K562 (cell line): ENCODE measurements around the gene HOXB3. TPM values are rescaled to one million over a fixed set of nuclear protein-coding genes. Genes with fewer than 3 reads are reported as not detected.

Experiments used
- C11orf30 ChIP-seq: fragments of 450-650 bp; IDR thresholded peaks from 2 replicates; pipeline ENCODE4 v1.6.1; 2016; ENCODE audit warnings: low read depth, mild to moderate bottlenecking
- CCNT2 ChIP-seq: IDR thresholded peaks from 2 replicates; pipeline ENCODE4 v1.6.1; 2011; ENCODE audit warnings: borderline replicate concordance, low read depth, mild to moderate bottlenecking, moderate library complexity, mixed read lengths, low read length; ENCODE audit not compliant: insufficient read length; ENCODE audit errors: extremely low read depth
- NFATC3 ChIP-seq: fragments of 450-650 bp; IDR thresholded peaks from 2 replicates; pipeline ENCODE4 v1.6.1; 2017; ENCODE audit warnings: mild to moderate bottlenecking
- PCBP1 ChIP-seq: fragments of 200-400 bp; formaldehyde crosslinking; IDR thresholded peaks from 2 replicates; pipeline ENCODE4 v1.6.1; 2018; ENCODE audit warnings: mild to moderate bottlenecking, low read depth, low read length; ENCODE audit not compliant: poor library complexity, severe bottlenecking
- PHB ChIP-seq: fragments of 250-450 bp; sonication (Bioruptor Pico); IDR thresholded peaks from 2 replicates; pipeline ENCODE4 v1.5.0; 2021
- SMARCE1 ChIP-seq: fragments of 450-650 bp; IDR thresholded peaks from 2 replicates; pipeline ENCODE4 v1.7.1; 2016; ENCODE audit warnings: mild to moderate bottlenecking
- TCF7L2 ChIP-seq: fragments of 150-350 bp; IDR thresholded peaks from 2 replicates; pipeline ENCODE4 v1.6.1; 2016; ENCODE audit warnings: low read depth, mild to moderate bottlenecking, low read length, moderate library complexity
- ZBTB17 ChIP-seq: fragments of 450-650 bp; formaldehyde crosslinking; IDR thresholded peaks from 2 replicates; pipeline ENCODE4 v1.4.0; 2020; ENCODE audit warnings: mild to moderate bottlenecking
- ZNF444 ChIP-seq: fragments of 250-450 bp; sonication (Bioruptor Pico); IDR thresholded peaks from 2 replicates; pipeline ENCODE4 v1.4.0; 2020; ENCODE audit warnings: mild to moderate bottlenecking, moderate library complexity
- polyA plus RNA-seq, 8 experiments: library from polyadenylated mRNA; depleted of rRNA in 4 of 8; stranded (reverse) in 5 of 8; unstranded in 3 of 8; fragments of >200 nt; fragmentation: Nextera tagmentation in 2 of 8; fragmentation: Illumina TruSeq in 1 of 8; extraction: Ambion mirVana in 2 of 8; extraction: Trizol in 1 of 8; gene quantifications; 2 replicates each; pipeline versions ENCODE4 v1.2.1 to v1.2.3, GENCODE V29; 2011 to 2014; ENCODE audit warnings: inconsistent platforms in 1 of 8, missing spikeins in 1 of 8
- total RNA-seq, 7 experiments: library from RNA; depleted of rRNA in 6 of 7; stranded (reverse); fragments of >200 nt in 6 of 7; fragmentation: Illumina TruSeq in 2 of 7; extraction: Trizol in 2 of 7; gene quantifications; 2 replicates each; pipeline versions ENCODE4 v1.2.1 to v1.2.3, GENCODE V29; 2011 to 2021; ENCODE audit warnings: low replicate concordance in 1 of 7
- TF ChIP-seq, protein P1 (sequence below): fragments of 250-450 bp; sonication (Bioruptor Pico); IDR thresholded peaks from 2 replicates; pipeline ENCODE4 v1.5.0; 2020; ENCODE audit warnings: mild to moderate bottlenecking
- TF ChIP-seq, protein P2 (sequence below), 2 experiments: fragments of 450-650 bp; IDR thresholded peaks; 2 replicates each; pipeline ENCODE4 v1.6.1; 2016; ENCODE audit warnings: mild to moderate bottlenecking in 2 of 2, borderline replicate concordance in 1 of 2, low read depth in 1 of 2, moderate library complexity in 1 of 2
- TF ChIP-seq, protein P3 (sequence below), 2 experiments: IDR thresholded peaks; 2 replicates each; pipeline ENCODE4 v1.6.1; 2012; ENCODE audit warnings: improper control_type of control experiment in 2 of 2, low read depth in 2 of 2, low read length in 2 of 2, borderline replicate concordance in 1 of 2

The HOXB3 gene
- total and polyA plus RNA-seq, 9 of the 15 experiments (the other 6 are each of a cell fraction or from before 2014, with no cell fraction given) = 2.4 to 41.3 (median 20.2) TPM

DNA sequence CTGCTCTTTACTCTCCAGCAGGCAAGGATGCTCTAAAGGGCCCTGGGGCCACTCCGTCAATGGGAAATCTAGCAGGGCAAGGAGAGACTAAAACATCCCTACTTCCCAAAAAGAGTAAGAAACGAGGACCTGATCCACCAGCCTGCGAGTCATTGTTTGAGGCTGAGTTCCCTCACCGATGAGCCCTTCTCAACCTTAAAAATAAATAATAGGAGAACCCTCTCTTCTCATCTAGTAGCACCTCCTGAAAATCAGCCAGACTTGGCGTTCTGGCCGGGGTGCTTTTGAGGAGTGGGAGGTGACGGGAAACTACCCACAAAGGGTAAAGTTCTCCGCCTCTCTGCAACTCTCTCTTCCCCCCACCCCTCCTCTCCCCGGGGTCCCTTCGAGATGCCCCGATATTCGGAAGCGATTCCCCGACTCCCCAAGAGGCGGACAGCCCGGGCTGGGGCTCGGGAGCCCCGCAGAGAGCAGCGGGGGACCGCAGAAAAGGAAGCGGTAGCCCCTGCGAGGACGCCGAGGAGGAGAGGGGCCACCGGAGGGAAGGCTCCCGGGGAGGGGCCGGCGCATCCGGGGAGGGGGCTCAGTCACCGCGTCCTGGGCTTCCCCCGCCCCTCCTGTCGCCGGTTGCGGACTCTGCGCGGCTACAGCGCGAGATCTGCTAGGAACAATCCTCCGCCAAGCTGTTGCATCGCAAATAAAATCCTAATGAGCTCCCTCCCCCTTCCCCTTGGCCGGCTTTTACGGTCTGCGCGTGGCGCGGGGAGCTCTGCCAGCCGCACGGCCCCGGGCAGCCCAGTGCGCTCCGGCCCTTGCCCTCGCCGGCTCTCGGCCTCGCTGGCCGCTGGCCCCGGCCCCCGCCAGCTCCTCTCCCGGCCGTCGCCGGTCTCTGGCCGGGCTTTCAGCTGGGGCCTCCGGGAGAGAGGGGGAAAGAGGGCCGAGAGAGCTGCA, 34.8 kb upstream of the HOXB3 start (continued):
- TF ChIP-seq, protein P1, sequence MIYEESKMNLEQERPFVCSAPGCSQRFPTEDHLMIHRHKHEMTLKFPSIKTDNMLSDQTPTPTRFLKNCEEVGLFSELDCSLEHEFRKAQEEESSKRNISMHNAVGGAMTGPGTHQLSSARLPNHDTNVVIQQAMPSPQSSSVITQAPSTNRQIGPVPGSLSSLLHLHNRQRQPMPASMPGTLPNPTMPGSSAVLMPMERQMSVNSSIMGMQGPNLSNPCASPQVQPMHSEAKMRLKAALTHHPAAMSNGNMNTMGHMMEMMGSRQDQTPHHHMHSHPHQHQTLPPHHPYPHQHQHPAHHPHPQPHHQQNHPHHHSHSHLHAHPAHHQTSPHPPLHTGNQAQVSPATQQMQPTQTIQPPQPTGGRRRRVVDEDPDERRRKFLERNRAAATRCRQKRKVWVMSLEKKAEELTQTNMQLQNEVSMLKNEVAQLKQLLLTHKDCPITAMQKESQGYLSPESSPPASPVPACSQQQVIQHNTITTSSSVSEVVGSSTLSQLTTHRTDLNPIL (CRISPR knock-in tag) = no peak
- no peak for TF ChIP-seq ZNF444 (CRISPR knock-in tag)
- peak; percentile 55 for TF ChIP-seq CCNT2
- TF ChIP-seq, protein P2, sequence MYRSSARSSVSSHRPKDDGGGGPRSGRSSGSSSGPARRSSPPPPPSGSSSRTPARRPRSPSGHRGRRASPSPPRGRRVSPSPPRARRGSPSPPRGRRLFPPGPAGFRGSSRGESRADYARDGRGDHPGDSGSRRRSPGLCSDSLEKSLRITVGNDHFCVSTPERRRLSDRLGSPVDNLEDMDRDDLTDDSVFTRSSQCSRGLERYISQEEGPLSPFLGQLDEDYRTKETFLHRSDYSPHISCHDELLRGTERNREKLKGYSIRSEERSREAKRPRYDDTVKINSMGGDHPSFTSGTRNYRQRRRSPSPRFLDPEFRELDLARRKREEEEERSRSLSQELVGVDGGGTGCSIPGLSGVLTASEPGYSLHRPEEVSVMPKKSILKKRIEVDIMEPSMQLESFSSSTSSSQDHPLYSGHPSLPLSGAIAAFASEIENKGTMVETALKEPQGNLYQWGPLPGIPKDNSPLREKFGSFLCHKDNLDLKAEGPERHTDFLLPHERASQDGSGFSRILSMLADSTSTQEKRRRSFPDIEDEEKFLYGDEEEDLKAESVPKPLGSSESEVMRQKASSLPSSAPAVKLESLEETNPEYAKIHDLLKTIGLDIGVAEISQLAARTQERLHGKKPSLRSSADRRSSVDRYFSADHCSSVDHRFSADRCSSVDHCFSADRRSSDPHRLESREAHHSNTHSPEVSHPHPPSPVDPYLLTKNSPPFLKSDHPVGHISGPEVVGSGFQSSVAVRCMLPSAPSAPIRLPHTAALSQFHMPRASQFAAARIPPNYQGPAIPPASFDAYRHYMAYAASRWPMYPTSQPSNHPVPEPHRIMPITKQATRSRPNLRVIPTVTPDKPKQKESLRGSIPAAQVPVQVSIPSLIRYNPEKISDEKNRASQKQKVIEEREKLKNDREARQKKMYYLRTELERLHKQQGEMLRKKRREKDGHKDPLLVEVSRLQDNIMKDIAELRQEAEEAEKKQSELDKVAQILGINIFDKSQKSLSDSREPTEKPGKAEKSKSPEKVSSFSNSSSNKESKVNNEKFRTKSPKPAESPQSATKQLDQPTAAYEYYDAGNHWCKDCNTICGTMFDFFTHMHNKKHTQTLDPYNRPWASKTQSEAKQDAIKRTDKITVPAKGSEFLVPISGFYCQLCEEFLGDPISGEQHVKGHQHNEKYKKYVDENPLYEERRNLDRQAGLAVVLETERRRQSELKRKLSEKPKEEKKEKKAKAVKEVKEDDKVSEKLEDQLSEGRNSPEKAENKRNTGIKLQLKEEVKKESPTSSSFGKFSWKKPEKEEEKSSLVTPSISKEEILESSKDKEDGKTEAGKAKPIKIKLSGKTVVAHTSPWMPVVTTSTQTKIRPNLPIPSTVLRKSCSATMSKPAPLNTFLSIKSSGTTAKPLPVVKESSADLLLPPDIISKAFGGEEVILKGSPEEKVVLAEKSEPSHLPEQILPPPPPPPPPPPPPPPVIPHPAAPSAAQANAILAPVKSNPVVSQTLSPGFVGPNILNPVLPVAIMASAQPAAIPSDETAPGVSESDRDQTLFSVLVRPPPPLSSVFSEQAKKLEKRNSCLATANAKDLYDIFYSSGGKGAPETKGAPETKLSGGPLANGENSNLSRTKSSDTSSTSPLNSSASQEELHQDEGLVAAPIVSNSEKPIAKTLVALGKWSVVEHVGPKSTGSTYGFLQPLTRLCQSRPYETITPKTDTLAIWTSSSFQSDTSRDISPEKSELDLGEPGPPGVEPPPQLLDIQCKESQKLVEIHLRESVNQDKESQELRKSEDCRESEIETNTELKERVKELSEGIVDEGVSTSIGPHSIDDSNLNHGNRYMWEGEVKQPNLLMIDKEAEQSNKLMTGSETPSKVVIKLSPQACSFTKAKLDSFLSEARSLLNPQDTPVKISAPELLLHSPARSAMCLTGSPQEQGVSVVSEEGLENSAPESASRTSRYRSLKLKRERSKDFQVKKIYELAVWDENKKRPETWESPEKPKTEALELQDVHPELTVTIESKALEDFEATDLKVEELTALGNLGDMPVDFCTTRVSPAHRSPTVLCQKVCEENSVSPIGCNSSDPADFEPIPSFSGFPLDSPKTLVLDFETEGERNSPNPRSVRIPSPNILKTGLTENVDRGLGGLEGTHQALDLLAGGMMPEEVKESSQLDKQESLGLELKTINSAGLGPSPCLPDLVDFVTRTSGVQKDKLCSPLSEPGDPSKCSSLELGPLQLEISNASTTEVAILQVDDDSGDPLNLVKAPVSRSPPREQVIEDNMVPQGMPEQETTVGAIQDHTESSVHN (IDR thresholded peaks at IDR 0.05; ENCODE audit: borderline replicate concordance in 1 of 2, low read depth in 1 of 2) = no peak
- TF ChIP-seq, protein P3, sequence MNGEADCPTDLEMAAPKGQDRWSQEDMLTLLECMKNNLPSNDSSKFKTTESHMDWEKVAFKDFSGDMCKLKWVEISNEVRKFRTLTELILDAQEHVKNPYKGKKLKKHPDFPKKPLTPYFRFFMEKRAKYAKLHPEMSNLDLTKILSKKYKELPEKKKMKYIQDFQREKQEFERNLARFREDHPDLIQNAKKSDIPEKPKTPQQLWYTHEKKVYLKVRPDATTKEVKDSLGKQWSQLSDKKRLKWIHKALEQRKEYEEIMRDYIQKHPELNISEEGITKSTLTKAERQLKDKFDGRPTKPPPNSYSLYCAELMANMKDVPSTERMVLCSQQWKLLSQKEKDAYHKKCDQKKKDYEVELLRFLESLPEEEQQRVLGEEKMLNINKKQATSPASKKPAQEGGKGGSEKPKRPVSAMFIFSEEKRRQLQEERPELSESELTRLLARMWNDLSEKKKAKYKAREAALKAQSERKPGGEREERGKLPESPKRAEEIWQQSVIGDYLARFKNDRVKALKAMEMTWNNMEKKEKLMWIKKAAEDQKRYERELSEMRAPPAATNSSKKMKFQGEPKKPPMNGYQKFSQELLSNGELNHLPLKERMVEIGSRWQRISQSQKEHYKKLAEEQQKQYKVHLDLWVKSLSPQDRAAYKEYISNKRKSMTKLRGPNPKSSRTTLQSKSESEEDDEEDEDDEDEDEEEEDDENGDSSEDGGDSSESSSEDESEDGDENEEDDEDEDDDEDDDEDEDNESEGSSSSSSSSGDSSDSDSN (IDR thresholded peaks at IDR 0.05; ENCODE audit: borderline replicate concordance in 1 of 2, low read depth in 2 of 2, low read length in 2 of 2) = peak; percentile 27 to 46; a peak in 3 of 4 replicates
- no peak for TF ChIP-seq NFATC3
- peak; percentile 91 for TF ChIP-seq PCBP1
- TF ChIP-seq ZBTB17 (CRISPR knock-in tag) = peak; percentile 55; the same call in 1 of the 2 replicates
- TF ChIP-seq PHB (CRISPR knock-in tag) = no peak
- no peak for TF ChIP-seq TCF7L2
- no peak for TF ChIP-seq SMARCE1
- no peak for TF ChIP-seq C11orf30
